HG02623 (cell line): ENCODE measurements around the gene DRD4.

Source experiments
- ATAC-seq: cut with Tn5 transposase; IDR thresholded peaks from one replicate; pipeline ENCODE4 v1.9.1; 2021; ENCODE audit warnings: moderate library complexity; ENCODE audit not compliant: unreplicated experiment

DRD4 gene

GRCh38 chr11:636511-637332 lies at the start of gene DRD4:
Gene DRD4 (plus strand): TSS chr11:637269. CDS start chr11:637305, 36 bp downstream.
- no peak for ATAC-seq

- no peak for ATAC-seq
These were observed 49.5 kb upstream of the DRD4 start for GRCh38 chr11:587546-587945.

GRCh38 chr11:587978-588380 lies 49.1 kb upstream of the DRD4 start:
- ATAC-seq: no peak

- ATAC-seq: no peak
These were observed 47.3 kb upstream of the DRD4 start for GRCh38 chr11:589798-590197.

- no peak for ATAC-seq
These were observed 46.1 kb upstream of the DRD4 start for GRCh38 chr11:590997-591396.

GRCh38 chr11:592501-592900 lies 44.6 kb upstream of the DRD4 start:
- ATAC-seq: no peak

- ATAC-seq: no peak
These were observed 44.2 kb upstream of the DRD4 start for GRCh38 chr11:592918-593317.

- ATAC-seq: no peak
These were observed 43.7 kb upstream of the DRD4 start for GRCh38 chr11:593347-593746.

- ATAC-seq: no peak
These were observed 41.7 kb upstream of the DRD4 start for GRCh38 chr11:595400-595799.

- ATAC-seq: no peak
These were observed 40.7 kb upstream of the DRD4 start for GRCh38 chr11:596374-596773.

GRCh38 chr11:597166-597725 lies 39.8 kb upstream of the DRD4 start:
- no peak for ATAC-seq

GRCh38 chr11:598005-598680 lies 38.9 kb upstream of the DRD4 start:
- ATAC-seq: no peak

- ATAC-seq: no peak
These were observed 35.4 kb upstream of the DRD4 start for GRCh38 chr11:601573-602245.

GRCh38 chr11:603154-603553 lies 33.9 kb upstream of the DRD4 start:
- no peak for ATAC-seq

GRCh38 chr11:605286-606129 lies 31.6 kb upstream of the DRD4 start:
- ATAC-seq: no peak

- no peak for ATAC-seq
These were observed 30.8 kb upstream of the DRD4 start for GRCh38 chr11:606245-606644.

GRCh38 chr11:607020-607780 lies 29.9 kb upstream of the DRD4 start:
- ATAC-seq: no peak

- ATAC-seq: no peak
These were observed 29.0 kb upstream of the DRD4 start for GRCh38 chr11:607971-608659.

GRCh38 chr11:608791-609251 lies 28.2 kb upstream of the DRD4 start:
- ATAC-seq: no peak
